Transverse colon (tissue), 4 donors: Measurements from ENCODE around the gene FEN1. TPM values are rescaled to one million over a fixed set of nuclear protein-coding genes. Genes with fewer than 3 reads are reported as not detected.

Source experiments
- DNase-seq: peaks from one replicate; pipeline ENCODE4 v3.0.0-alpha.2; 2019
- H3K27ac ChIP-seq, 4 donors: fragments of 200-600 bp; sonication (generic); 2 replicates each; pipeline ENCODE4 v1.5.1; 2016 to 2018; ENCODE audit warnings: inconsistent platforms in 4 of 4
- H3K27me3 ChIP-seq: fragments of 200-600 bp; sonication (generic); 2 replicates; pipeline ENCODE4 v1.5.1; 2017; ENCODE audit warnings: inconsistent platforms
- H3K36me3 ChIP-seq, 4 donors: fragments of 200-600 bp; sonication (generic); 2 replicates each; pipeline ENCODE4 v1.5.1; 2017 to 2019; ENCODE audit warnings: inconsistent platforms in 4 of 4
- H3K4me1 ChIP-seq, 4 donors: fragments of 200-600 bp; sonication (generic); 2 replicates each; pipeline ENCODE4 v1.5.1; 2017 to 2020; ENCODE audit warnings: inconsistent platforms in 4 of 4
- H3K4me3 ChIP-seq, 4 donors: fragments of 200-600 bp; sonication (generic); 1 replicate in 1 of 4; 2 replicates in 3 of 4; pipeline versions ENCODE4 v1.5.1 to v1.6.1; 2017 to 2019; ENCODE audit warnings: inconsistent platforms in 4 of 4
- H3K9me3 ChIP-seq, 2 donors: fragments of 200-600 bp; sonication (generic); 2 replicates each; pipeline ENCODE4 v1.5.1; 2017 to 2019; ENCODE audit warnings: inconsistent platforms in 2 of 2
- EP300 ChIP-seq: sonication (generic); formaldehyde crosslinking; IDR thresholded peaks from one replicate; pipeline ENCODE4 v1.6.1; 2017; ENCODE audit warnings: antibody characterized with exemption, low read depth
- POLR2A ChIP-seq: fragments of 450-650 bp; IDR thresholded peaks from one replicate; pipeline ENCODE4 v1.6.1; 2016; ENCODE audit warnings: antibody characterized with exemption, mild to moderate bottlenecking, moderate library complexity
- POLR2AphosphoS5 ChIP-seq, 3 donors: sonication (generic); formaldehyde crosslinking; IDR thresholded peaks; one replicate each; pipeline ENCODE4 v1.6.1; 2016; ENCODE audit warnings: antibody characterized with exemption in 3 of 3
- WGBS, 2 donors: methylation state at CpG; one replicate each; pipeline ENCODE4 v1.1.5; 2018; ENCODE audit warnings: low coverage in 1 of 2; 5-methylcytosine and 5-hydroxymethylcytosine counted together
- in situ Hi-C, 4 donors: fragments of 200-750 bp; cut with MboI; loops; one replicate each; pipeline versions ENCODE4 v1.15.0 to v1.15.1; 2017; ENCODE audit warnings: low sequenced_read_pairs in 3 of 4, low pct_ligation_motif_present in 1 of 4, low pct_unique_long_range_greater_than_20kb in 1 of 4
- intact Hi-C: fragments of 100-400 bp; cut with DNase I; formaldehyde crosslinking; loops from one replicate; pipeline ENCODE4 v1.15.1; 2023; ENCODE audit warnings: low total_unique reads
- total RNA-seq, 4 donors: library from RNA; depleted of rRNA; stranded (reverse); fragments of >200 nt; gene quantifications; one replicate each; pipeline ENCODE4 v1.1.0, GENCODE V29; 2016
- TF ChIP-seq, protein P1 (sequence below), 5 experiments: fragments of 200-600 bp in 3 of 5; fragments of 450-650 bp in 2 of 5; sonication (generic) in 3 of 5; IDR thresholded peaks; 1 replicate in 2 of 5; 2 replicates in 3 of 5; pipeline ENCODE4 v1.5.1; 2016 to 2017; ENCODE audit warnings: antibody characterized with exemption in 5 of 5, inconsistent platforms in 3 of 5, mild to moderate bottlenecking in 2 of 5, moderate library complexity in 1 of 5

Gene FEN1
- total RNA-seq, 4 donors from 2014 or later, result 1.00 to 9.4 (median 4.5) TPM

DNA sequence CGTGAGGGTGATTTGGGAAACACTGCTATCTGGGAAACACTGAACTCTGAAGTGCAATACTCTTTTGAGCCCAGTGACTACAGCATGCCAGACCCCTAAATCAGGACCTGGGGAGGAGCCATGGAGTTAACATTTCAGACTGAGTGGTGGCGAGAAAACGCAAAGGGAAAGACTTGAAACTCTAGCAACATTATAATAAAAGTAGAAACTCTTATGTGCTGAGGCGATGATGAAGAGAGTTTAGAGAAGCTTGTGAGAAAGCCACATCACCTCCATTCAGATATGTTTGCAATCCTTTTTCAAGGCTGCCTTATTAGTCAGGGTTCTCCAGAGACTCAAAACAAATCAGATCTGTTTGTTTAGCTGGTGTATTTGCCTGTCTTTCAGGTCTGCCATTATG, 1.9 kb downstream of the FEN1 start:
- in situ Hi-C loops, result loop anchor here in 3 of 4 donors (10.0 to 25.0 kb wide), 3 partner anchors 160 to 318 kb away; partner anchors contain the start of genes INCENP (in 2 of the 3) and BEST1 (in 1 of the 3)
- intact Hi-C loops, result loop anchor here (10.0 kb wide), 1 partner anchor 290 kb away; no protein-coding TSS in a partner anchor
- WGBS, 2 donors, result 85 to 90% methylated on average over 4 of the region's 4 CpGs
- DNase-seq, result no peak
- Histone ChIP-seq H3K4me3 (no peak overlapping the region), H3K9me3 (no peaks in the 10 kb centered on the region), H3K27ac (no peak overlapping the region), H3K36me3 (peaks cover 0 to 8% (median 2%) of the 10 kb centered on the region in 4 donors), H3K4me1 (peaks cover 5 to 24% (median 22%) of the 10 kb centered on the region in 4 donors), H3K27me3 (no peaks in the 10 kb centered on the region)
- TF ChIP-seq EP300, result no peak
- TF ChIP-seq POLR2A, result no peak
- TF ChIP-seq, protein P1, sequence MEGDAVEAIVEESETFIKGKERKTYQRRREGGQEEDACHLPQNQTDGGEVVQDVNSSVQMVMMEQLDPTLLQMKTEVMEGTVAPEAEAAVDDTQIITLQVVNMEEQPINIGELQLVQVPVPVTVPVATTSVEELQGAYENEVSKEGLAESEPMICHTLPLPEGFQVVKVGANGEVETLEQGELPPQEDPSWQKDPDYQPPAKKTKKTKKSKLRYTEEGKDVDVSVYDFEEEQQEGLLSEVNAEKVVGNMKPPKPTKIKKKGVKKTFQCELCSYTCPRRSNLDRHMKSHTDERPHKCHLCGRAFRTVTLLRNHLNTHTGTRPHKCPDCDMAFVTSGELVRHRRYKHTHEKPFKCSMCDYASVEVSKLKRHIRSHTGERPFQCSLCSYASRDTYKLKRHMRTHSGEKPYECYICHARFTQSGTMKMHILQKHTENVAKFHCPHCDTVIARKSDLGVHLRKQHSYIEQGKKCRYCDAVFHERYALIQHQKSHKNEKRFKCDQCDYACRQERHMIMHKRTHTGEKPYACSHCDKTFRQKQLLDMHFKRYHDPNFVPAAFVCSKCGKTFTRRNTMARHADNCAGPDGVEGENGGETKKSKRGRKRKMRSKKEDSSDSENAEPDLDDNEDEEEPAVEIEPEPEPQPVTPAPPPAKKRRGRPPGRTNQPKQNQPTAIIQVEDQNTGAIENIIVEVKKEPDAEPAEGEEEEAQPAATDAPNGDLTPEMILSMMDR (IDR thresholded peaks at IDR 0.05), result no peak
- TF ChIP-seq POLR2AphosphoS5 (IDR thresholded peaks at IDR 0.05), result no peak

DNA sequence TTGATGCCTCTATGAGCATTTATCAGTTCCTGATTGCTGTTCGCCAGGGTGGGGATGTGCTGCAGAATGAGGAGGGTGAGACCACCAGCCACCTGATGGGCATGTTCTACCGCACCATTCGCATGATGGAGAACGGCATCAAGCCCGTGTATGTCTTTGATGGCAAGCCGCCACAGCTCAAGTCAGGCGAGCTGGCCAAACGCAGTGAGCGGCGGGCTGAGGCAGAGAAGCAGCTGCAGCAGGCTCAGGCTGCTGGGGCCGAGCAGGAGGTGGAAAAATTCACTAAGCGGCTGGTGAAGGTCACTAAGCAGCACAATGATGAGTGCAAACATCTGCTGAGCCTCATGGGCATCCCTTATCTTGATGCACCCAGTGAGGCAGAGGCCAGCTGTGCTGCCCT, 2.7 kb downstream of the FEN1 start:
- TF ChIP-seq, protein P1 (IDR thresholded peaks at IDR 0.05), result no peak
- no peak for TF ChIP-seq POLR2A
- no peak for TF ChIP-seq EP300
- TF ChIP-seq POLR2AphosphoS5 (IDR thresholded peaks at IDR 0.05), result no peak
- WGBS, 2 donors, result 93% methylated on average over 12 of the region's 12 CpGs; no CpG with 5 or more reads in 1 of the 2 donors
- DNase-seq, result no peak
- Histone ChIP-seq H3K9me3 (no peaks in the 10 kb centered on the region), H3K4me3 (no peak overlapping the region), H3K4me1 (peaks cover 5 to 24% (median 22%) of the 10 kb centered on the region in 4 donors), H3K27me3 (no peaks in the 10 kb centered on the region), H3K36me3 (no peaks in the 10 kb centered on the region), H3K27ac (no peak overlapping the region)
- intact Hi-C loops (loop anchor here (10.0 kb wide), 1 partner anchor 289 kb away; no protein-coding TSS in a partner anchor), in situ Hi-C loops (loop anchor here in 3 of 4 donors (10.0 to 25.0 kb wide), 3 partner anchors 159 to 317 kb away; partner anchors contain the start of genes INCENP (in 2 of the 3) and BEST1 (in 1 of the 3))

DNA sequence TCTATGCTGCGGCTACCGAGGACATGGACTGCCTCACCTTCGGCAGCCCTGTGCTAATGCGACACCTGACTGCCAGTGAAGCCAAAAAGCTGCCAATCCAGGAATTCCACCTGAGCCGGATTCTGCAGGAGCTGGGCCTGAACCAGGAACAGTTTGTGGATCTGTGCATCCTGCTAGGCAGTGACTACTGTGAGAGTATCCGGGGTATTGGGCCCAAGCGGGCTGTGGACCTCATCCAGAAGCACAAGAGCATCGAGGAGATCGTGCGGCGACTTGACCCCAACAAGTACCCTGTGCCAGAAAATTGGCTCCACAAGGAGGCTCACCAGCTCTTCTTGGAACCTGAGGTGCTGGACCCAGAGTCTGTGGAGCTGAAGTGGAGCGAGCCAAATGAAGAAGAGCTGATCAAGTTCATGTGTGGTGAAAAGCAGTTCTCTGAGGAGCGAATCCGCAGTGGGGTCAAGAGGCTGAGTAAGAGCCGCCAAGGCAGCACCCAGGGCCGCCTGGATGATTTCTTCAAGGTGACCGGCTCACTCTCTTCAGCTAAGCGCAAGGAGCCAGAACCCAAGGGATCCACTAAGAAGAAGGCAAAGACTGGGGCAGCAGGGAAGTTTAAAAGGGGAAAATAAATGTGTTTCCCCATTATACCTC, 3.3 kb downstream of the FEN1 start:
- intact Hi-C loops, result loop anchor here (10.0 kb wide), 1 partner anchor 289 kb away; no protein-coding TSS in a partner anchor

DNA sequence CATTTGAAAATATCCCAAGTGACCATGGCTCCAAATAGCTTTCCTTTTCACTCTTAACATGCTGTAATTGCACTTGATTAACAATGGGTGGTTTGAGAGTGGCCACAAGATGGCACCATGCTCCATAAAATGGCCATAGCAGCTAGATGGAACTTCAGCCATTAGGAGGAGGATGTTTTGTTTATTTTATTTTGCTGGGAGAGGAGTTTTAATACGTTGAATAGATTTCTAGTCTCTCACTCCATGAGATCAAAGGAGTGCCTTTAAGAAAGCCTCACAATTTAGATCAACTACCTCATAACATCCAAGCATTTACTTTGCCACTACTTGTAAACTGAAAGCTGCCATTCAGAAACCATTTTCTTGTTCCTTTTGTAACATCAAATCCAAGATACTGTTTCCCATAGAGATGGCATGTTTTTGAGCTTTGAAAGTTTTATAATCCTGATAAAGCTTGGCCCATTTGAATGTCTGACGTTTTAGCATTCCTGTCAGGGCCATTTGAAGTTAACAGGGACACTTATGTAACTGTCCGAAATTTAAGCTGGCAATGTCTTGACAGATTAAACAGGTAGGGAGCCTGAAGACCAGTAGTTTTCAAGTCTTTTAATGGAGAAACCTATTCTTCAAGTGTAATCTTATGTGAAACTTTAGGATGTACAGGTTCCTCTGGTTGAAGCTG, 4.7 kb downstream of the FEN1 start:
- WGBS, 2 donors, result 53 to 79% methylated on average over 2 to 3 of the region's 3 CpGs
- Histone ChIP-seq H3K36me3 (no peaks in the 10 kb centered on the region), H3K4me1 (peaks cover 0 to 15% (median 10%) of the 10 kb centered on the region in 4 donors), H3K27ac (peak overlapping the region in 2 of 4 donors; percentile 17 to 34), H3K4me3 (no peak overlapping the region), H3K27me3 (no peaks in the 10 kb centered on the region), H3K9me3 (no peaks in the 10 kb centered on the region)
- DNase-seq, result peak; percentile 83
- TF ChIP-seq EP300, result no peak
- TF ChIP-seq, protein P1 (IDR thresholded peaks at IDR 0.05), result peak; percentile 73 to 90 (median 80)
- intact Hi-C loops, result loop anchor here (10.0 kb wide), 1 partner anchor 287 kb away; no protein-coding TSS in a partner anchor
- in situ Hi-C loops, result loop anchor here in 3 of 4 donors (10.0 to 25.0 kb wide), 3 partner anchors 157 to 315 kb away; partner anchors contain the start of genes INCENP (in 2 of the 3) and BEST1 (in 1 of the 3)

More for the DNA sequence above, 3.3 kb downstream of the FEN1 start:
- no peaks in the 10 kb centered on the region for H3K9me3 ChIP-seq
- no peaks in the 10 kb centered on the region for H3K27me3 ChIP-seq
- peaks cover 5 to 24% (median 19%) of the 10 kb centered on the region in 4 donors for H3K4me1 ChIP-seq
- in situ Hi-C loops, result loop anchor here in 3 of 4 donors (10.0 to 25.0 kb wide), 3 partner anchors 159 to 316 kb away; partner anchors contain the start of genes INCENP (in 2 of the 3) and BEST1 (in 1 of the 3)
- no peak overlapping the region for H3K27ac ChIP-seq
- TF ChIP-seq EP300 (no peak), POLR2A (no peak)
- H3K36me3 ChIP-seq, result no peaks in the 10 kb centered on the region
- no peak overlapping the region for H3K4me3 ChIP-seq
- no peak for DNase-seq
- WGBS, 2 donors, result 94% methylated on average over 5 to 18 of the region's 18 CpGs
